Activated gamma-delta T cell treated with Interleukin-2 at 50 U/mL for 16 hours (primary cell): ENCODE data around the gene RNF19B.
"Not testable (repeated sequence)": the region's sequence is repeated elsewhere in the genome, so short reads cannot be mapped to it uniquely, and the experiment has no call there.

Source experiments
- DNase-seq: peaks from one replicate; pipeline ENCODE4 v3.0.0-alpha.2; 2020

Gene RNF19B, protein sequence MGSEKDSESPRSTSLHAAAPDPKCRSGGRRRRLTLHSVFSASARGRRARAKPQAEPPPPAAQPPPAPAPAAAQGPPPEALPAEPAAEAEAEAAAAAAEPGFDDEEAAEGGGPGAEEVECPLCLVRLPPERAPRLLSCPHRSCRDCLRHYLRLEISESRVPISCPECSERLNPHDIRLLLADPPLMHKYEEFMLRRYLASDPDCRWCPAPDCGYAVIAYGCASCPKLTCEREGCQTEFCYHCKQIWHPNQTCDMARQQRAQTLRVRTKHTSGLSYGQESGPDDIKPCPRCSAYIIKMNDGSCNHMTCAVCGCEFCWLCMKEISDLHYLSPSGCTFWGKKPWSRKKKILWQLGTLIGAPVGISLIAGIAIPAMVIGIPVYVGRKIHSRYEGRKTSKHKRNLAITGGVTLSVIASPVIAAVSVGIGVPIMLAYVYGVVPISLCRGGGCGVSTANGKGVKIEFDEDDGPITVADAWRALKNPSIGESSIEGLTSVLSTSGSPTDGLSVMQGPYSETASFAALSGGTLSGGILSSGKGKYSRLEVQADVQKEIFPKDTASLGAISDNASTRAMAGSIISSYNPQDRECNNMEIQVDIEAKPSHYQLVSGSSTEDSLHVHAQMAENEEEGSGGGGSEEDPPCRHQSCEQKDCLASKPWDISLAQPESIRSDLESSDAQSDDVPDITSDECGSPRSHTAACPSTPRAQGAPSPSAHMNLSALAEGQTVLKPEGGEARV

GRCh38 chr1:32964461-32965250 lies at the start of gene RNF19B:
RNF19B (minus strand) TSS chr1:32964809; CDS start chr1:32964685, 124 bp downstream.
- peak; percentile 93 for DNase-seq

DNA sequence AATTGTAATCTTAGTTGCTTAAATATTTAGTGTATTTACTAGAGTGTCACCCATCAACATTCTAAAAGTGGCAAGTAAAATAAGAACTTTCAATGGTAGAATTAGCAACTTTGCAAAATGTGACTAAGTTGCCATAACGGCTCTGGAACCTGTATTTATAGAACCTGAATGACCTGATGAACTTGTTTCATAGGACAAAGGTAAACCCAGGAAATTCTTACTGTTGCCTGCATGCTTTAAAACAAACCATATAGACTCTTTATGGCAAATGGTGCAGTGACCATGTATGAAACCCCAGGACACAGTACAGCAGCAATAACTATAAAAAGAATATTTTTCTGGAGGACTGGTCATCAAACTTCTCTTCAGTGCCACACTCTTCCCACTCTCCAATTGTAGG lies 49.2 kb upstream of the RNF19B start:
- no peak for DNase-seq

- no peak for DNase-seq
Measured at GRCh38 chr1:33012165-33012564, 47.6 kb upstream of the RNF19B start.

DNA sequence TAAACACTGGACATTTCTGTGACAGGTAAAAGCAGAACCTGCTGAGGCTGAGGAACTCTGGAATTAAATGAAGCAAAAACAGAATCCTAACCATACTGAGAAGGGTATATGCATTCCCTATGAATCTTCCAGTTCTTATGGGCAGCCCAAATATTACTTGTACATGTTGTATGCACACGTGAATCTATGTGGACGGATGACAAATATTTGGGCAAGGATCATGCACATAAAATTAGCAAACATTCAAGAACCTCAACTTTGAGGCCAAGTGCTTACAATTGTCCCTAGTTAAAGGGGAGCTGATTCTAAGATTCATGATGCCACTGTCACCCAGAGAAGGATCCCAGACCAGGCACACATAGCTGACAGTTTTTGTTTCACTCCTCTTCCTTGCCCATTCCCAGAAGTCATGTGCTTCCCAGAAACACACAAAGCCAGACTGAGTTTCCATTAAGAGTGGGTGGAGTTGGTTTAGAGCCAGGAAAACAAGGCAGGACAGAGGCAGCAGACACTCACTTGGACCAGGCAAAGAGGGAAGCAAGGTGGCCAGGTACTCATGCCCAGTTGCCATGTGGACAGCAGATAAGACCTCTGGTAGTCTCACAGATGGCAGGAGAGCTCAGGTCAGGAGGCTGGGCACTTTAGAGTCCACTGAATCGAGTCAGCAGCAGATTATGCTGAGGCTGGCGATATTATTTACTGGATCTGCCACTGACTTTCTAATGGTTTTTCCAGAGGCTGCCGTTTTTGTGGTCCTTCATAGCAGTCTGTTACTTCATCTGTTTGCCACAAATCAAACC lies 46.5 kb upstream of the RNF19B start:
- no peak for DNase-seq

- no peak for DNase-seq
Measured at GRCh38 chr1:33009561-33009960, 45.0 kb upstream of the RNF19B start.

- DNase-seq = no peak
Measured at GRCh38 chr1:33008051-33008914, 43.7 kb upstream of the RNF19B start.

DNA sequence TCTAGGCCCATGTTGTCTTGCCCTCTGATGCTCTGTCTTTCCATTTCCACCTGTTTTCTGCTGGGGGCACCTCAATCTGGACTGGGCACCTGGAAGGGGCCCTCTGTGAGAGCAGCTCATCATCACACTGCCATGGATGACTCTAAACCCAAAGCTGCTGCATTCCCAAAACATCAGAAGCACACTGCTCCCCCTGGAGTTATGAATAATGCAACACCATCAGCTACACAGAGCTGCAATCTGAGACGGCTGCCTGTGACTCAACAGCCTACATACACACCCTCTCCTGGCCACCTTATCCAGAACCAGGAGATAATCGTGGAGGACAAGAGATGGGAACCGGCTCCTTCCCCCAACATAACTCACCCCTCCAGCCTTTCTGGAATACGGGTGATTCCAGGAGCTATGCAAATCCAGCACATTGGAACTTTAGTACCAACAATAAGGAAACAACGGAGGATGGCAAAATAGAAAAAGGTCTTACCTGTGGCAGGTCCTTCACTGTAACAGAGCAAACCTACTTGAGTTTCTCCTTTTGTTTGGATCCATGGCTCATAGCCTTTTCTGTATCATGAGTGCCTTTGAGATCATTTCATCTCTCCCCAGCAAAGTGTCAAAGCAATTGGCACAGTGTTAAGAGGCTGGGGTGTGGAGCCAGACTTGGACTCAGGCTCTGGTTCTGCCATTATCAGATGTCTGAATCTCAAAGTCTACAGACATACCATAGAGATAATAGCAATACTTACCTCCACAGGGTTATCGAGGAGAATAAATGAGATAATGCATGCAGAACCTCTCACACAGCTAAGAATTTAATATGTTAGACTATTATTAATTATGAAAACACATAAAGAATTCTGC lies 42.8 kb upstream of the RNF19B start:
- DNase-seq = no peak

DNA sequence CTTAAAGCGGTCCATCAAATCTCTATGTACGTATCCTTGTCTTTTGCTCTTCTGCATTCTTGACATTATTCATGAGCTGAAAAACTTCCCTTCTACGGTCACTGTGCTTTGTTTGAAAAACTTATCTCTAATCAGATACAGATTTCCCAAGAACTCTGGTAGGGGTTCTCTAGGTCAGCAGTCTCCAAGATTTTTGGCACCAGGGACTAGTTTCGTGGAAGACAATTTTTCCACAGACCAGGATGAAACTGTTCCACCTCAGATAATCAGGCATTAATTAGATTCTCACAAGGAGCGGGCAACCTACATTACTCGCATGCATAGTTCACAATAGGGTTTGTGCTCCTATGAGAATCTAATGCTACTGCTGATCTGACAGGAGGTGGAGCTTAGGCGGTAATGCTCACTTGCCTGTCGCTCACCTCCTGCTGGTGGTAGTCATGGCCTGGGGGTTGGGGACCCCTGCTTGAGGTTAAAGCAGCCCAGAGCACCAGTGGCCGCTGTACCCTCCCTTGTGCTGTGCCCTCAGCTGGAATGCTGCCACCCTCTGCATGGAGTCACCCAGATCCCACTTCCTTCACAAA lies 41.3 kb upstream of the RNF19B start:
- no peak for DNase-seq

GRCh38 chr1:33005117-33005837 lies 40.7 kb upstream of the RNF19B start:
- no peak for DNase-seq

DNA sequence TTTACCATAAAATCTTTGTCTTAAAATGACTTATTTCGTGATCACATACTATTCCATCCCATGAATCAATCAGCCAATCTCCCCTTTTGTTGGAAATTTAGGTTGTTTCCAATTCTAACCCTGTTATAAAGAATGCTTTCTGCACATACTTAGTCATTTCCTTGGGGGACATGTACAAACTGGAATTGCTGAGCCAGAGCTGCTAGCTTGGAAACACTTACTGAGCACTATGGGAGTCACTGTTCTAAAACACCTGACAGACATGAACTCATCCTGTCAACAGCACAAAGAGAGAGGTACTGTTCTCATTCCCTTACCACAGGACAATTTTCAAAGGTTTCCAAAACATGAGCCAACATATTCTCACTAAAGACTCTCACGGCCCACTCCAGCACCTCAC lies 40.0 kb upstream of the RNF19B start:
- DNase-seq = no peak

DNA sequence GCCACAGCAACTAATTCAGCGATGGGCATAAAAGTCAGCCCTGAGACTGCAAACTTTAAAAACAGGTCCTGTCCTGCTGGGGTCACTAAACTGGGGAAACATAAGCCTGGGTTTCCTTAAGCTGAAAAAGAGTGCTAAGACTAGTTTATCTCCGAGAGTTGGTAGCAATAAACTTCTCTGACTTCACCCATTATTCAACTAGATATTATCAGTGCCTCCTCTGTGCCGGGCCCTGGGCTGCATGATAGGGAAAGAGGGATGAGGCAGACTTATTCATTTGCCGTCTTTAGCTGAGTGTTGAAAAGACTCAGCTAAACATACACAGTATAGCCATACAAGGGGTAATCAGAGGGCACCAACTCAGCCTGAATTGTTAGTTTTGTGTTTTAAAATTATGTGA lies 39.0 kb upstream of the RNF19B start:
- DNase-seq = no peak

DNA sequence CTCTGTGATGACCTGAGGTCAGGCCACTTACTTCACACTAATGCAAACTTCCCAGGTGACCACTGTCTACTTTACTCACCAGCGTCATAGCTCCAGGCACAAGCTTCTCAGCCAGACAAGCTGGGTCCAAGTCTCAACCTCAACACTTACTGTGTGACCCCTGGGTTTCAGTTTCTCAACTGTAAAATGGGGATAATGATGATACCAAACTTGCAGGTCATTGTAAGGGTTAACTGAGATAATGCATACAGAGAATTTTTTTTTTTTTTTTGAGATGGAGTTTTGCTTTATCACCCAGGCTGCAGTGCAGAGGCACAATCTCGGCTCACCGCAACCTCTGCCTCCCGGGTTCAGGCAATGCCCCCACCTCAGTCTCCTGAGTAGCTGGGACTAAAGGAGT lies 37.4 kb upstream of the RNF19B start:
- DNase-seq = no peak

- DNase-seq = no peak
Measured at GRCh38 chr1:33001282-33001681, 36.7 kb upstream of the RNF19B start.

- DNase-seq = no peak
Measured at GRCh38 chr1:33000427-33001026, 35.9 kb upstream of the RNF19B start.

GRCh38 chr1:32998997-32999396 lies 34.4 kb upstream of the RNF19B start:
- DNase-seq = no peak

DNA sequence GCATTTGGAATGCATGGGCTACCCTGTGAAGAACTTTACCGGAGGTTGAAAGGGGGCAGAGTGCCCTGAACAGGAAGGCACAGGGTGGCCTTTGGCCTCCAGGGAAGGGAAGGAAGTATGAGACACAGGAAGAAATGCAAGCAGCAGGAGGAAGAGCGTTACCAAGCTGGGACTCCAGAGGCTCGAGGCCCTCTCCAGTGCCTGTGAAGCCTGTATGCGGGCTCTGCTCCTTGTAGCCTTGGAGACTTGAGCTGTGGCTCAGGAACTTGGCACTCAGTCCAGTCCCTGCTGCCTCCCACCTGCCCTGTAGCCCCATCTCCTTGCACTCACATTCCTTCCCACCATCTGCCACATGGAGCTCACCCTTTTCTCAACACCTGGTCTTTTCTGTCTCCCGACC lies 33.5 kb upstream of the RNF19B start:
- DNase-seq = no peak

DNA sequence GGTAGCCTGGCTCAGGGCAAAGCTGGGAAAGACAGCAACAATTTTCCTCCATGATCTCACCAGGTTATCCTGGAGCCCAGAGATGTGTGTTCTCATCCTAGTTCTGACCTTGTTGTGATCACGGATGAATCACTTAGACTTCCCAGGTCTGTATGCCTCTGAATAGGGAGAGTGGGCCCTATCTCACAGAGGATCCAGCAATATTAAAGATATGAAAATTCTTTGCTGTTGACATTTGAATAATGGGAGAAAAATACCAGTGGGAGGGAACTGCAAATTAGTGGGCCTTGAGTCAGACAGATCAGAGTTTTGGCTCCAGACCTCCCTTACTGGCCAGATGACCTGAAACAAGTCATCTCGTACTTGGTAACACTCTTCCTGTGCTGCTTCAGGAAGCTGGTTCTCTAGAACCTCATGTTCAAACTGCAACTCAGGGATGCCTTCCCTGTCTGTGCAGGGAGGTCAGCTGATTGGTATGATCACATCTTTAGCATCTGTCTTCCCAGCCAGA lies 32.8 kb upstream of the RNF19B start:
- DNase-seq = no peak

DNA sequence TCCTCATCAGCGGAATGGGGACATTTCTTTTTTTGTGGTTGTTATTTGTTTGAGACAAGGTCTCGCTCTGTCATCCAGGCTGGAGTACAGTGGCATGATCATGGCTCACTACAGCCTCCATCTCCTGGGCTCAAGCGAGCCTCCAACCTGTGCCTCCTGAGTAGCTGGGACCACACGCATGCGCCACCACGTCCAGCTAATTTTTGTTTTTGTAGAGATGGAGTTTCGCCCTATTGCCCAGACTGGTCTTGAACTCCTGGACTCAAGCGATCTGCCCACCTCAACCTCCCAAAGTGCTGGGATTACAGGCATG lies 28.7 kb upstream of the RNF19B start:
- not testable (repeated sequence) for DNase-seq
